Natural killer cell (primary cell): ENCODE measurements around the gene CLN5. TPM values are rescaled to one million over a fixed set of nuclear protein-coding genes. Genes with fewer than 3 reads are reported as not detected.

Experiments
- ATAC-seq, 3 donors: fragments of 150-1000 bp in 2 of 3; fragments of 200-7000 bp in 1 of 3; cut with Tn5 transposase; 1 replicate in 1 of 3; 2 replicates in 2 of 3; pipeline ENCODE4 v1.10.0; 2021; ENCODE audit warnings: mild to moderate bottlenecking in 2 of 3, moderate library complexity in 2 of 3
- DNase-seq, 2 donors: peaks; one replicate each; pipeline versions ENCODE4 v3.0.0 to v3.0.0-alpha.2; 2013 to 2021; ENCODE audit warnings: mixed read lengths in 1 of 2
- H3K27ac ChIP-seq: one replicate; pipeline ENCODE4 v1.5.1; 2013; ENCODE audit warnings: mild to moderate bottlenecking, low read length
- H3K27me3 ChIP-seq: one replicate; pipeline ENCODE4 v1.6.1; 2013; ENCODE audit warnings: low read length; ENCODE audit not compliant: control insufficient read depth, insufficient read depth
- H3K36me3 ChIP-seq: one replicate; pipeline ENCODE4 v1.6.1; 2013; ENCODE audit warnings: low read length; ENCODE audit not compliant: control insufficient read depth, insufficient read depth
- H3K4me1 ChIP-seq: one replicate; pipeline ENCODE4 v1.6.1; 2013; ENCODE audit warnings: low read length; ENCODE audit not compliant: control insufficient read depth, insufficient read depth
- H3K4me3 ChIP-seq: one replicate; pipeline ENCODE4 v1.5.1; 2013; ENCODE audit warnings: low read length
- H3K9me3 ChIP-seq: one replicate; pipeline ENCODE4 v1.6.1; 2013; ENCODE audit warnings: low read length; ENCODE audit not compliant: control insufficient read depth, insufficient read depth
- H3K27ac Mint-ChIP-seq, 2 donors: one replicate each; pipeline ENCODE4 v1.8.0; 2022; ENCODE audit warnings: mild to moderate bottlenecking in 2 of 2, mixed read lengths in 2 of 2, moderate library complexity in 1 of 2
- H3K27me3 Mint-ChIP-seq, 2 donors: one replicate each; pipeline ENCODE4 v1.8.0; 2022; ENCODE audit warnings: low read depth in 2 of 2, mixed read lengths in 2 of 2
- H3K36me3 Mint-ChIP-seq: one replicate; pipeline ENCODE4 v1.8.0; 2022; ENCODE audit warnings: mixed read lengths
- H3K4me1 Mint-ChIP-seq, 2 donors: one replicate each; pipeline ENCODE4 v1.8.0; 2022; ENCODE audit warnings: mixed read lengths in 2 of 2
- H3K4me3 Mint-ChIP-seq: one replicate; pipeline ENCODE4 v1.8.0; 2022; ENCODE audit warnings: mild to moderate bottlenecking, moderate library complexity, mixed read lengths
- H3K9me3 Mint-ChIP-seq, 2 donors: one replicate each; pipeline ENCODE4 v1.8.0; 2022; ENCODE audit warnings: mixed read lengths in 2 of 2
- WGBS: methylation state at CpG from one replicate; pipeline ENCODE4 v1.1.7; 2013; ENCODE audit warnings: missing lambda C conversion rate; ENCODE audit not compliant: insufficient coverage; 5-methylcytosine and 5-hydroxymethylcytosine counted together
- intact Hi-C: fragments of 100-400 bp; cut with micrococcal nuclease; formaldehyde crosslinking; loops from one replicate; pipeline ENCODE4 v1.14.2; 2022
- total RNA-seq, 4 donors: library from RNA; stranded (reverse); fragments of 120-200 nt in 1 of 4; gene quantifications; one replicate each; pipeline versions ENCODE4 v1.2.3 to v1.2.4, GENCODE V29; 2013 to 2022
- TF ChIP-seq, protein P1 (sequence below): fragments of 200-600 bp; IDR thresholded peaks from one replicate; pipeline ENCODE4 v1.8.0; 2022; ENCODE audit warnings: antibody characterized with exemption

Gene CLN5
- total RNA-seq, 3 donors from 2014 or later (not counting 1 experiment from before 2014, with no cell fraction given): 12.0 to 14.4 (median 13.9) TPM

DNA sequence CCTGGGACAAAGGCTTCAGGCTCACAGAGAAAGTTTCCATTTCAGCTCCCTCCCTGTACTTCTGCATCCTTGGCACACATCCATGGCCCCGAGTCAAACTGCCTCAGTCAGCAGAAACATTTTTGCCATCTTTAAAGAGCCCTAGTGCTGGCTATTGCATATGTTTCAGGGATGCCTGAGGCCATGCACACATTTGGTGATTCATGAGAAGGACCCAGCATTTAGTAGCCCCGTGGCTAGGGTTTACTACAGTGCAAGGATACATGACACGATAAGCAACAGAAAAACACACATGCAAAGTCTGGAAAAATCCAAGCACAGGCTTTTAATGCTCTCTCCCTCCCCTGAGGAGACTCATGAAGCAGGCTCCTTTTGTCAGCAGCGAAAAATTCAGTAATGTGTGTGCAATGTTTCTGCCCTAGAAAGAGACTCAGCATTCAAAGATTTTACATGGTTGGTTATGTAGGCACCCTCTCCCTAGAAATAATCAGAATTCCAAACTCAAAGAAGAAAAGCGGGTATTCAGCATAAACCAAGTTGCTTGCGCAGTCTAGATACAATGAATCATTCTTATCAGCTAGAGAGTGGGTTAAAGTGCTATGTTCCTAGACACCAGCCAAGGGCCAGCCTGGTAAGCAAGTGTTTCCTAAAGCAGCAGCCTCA is 26.0 kb upstream of the CLN5 start:
- Histone ChIP-seq H3K4me1 (no peaks in the 10 kb centered on the region), H3K27ac (no peak overlapping the region), H3K4me3 (no peak overlapping the region), H3K27me3 (peaks cover 4% of the 10 kb centered on the region), H3K36me3 (no peaks in the 10 kb centered on the region), H3K9me3 (no peaks in the 10 kb centered on the region)
- DNase-seq (no peak), ATAC-seq (no peak)
- 74% methylated on average over 5 of the region's 6 CpGs for WGBS
- no peak overlapping the region for H3K27ac Mint-ChIP-seq
- intact Hi-C loops: no loop called here
- TF ChIP-seq, protein P1, sequence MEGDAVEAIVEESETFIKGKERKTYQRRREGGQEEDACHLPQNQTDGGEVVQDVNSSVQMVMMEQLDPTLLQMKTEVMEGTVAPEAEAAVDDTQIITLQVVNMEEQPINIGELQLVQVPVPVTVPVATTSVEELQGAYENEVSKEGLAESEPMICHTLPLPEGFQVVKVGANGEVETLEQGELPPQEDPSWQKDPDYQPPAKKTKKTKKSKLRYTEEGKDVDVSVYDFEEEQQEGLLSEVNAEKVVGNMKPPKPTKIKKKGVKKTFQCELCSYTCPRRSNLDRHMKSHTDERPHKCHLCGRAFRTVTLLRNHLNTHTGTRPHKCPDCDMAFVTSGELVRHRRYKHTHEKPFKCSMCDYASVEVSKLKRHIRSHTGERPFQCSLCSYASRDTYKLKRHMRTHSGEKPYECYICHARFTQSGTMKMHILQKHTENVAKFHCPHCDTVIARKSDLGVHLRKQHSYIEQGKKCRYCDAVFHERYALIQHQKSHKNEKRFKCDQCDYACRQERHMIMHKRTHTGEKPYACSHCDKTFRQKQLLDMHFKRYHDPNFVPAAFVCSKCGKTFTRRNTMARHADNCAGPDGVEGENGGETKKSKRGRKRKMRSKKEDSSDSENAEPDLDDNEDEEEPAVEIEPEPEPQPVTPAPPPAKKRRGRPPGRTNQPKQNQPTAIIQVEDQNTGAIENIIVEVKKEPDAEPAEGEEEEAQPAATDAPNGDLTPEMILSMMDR: no peak
- H3K36me3 Mint-ChIP-seq: peaks cover 2% of the 10 kb centered on the region
- no peaks in the 10 kb centered on the region for H3K9me3 Mint-ChIP-seq
- no peaks in the 10 kb centered on the region for H3K4me1 Mint-ChIP-seq
- H3K4me3 Mint-ChIP-seq: no peak overlapping the region
- peaks cover 40 to 45% of the 10 kb centered on the region in 2 donors for H3K27me3 Mint-ChIP-seq

DNA sequence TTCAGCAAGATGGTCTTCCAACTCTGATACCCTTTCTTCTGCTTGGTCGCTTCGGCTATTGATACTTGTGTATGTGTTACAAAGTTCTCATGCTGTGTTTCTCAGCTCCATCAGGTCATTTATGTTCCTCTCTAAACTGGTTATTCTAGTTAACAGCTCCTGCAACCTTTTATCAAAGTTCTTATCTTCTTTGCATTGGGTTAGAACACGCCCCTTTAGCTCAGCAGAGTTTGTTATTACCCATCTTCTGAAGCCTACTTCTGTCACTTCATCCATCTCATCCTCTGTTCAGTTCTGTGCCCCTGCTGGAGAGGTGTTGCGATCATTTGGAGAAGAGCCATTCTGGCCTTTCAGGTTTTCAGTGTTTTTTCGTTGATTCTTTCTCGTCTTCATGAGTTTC is 24.9 kb upstream of the CLN5 start:
- Mint-ChIP-seq H3K36me3 (no peaks in the 10 kb centered on the region), H3K9me3 (no peaks in the 10 kb centered on the region), H3K4me3 (no peak overlapping the region), H3K27ac (no peak overlapping the region), H3K4me1 (peaks cover 0 to 1% of the 10 kb centered on the region in 2 donors), H3K27me3 (peaks cover 49 to 56% of the 10 kb centered on the region in 2 donors)
- Histone ChIP-seq H3K27ac (no peak overlapping the region), H3K36me3 (no peaks in the 10 kb centered on the region), H3K27me3 (peaks cover 8% of the 10 kb centered on the region), H3K9me3 (no peaks in the 10 kb centered on the region), H3K4me3 (no peak overlapping the region), H3K4me1 (no peaks in the 10 kb centered on the region)
- TF ChIP-seq, protein P1: no peak
- intact Hi-C loops: no loop called here
- DNase-seq (no peak), ATAC-seq (no peak)
- 89% methylated on average over 6 of the region's 6 CpGs for WGBS

- Histone ChIP-seq H3K4me1 (no peaks in the 10 kb centered on the region), H3K27ac (no peak overlapping the region), H3K27me3 (peaks cover 8% of the 10 kb centered on the region), H3K36me3 (no peaks in the 10 kb centered on the region), H3K4me3 (no peak overlapping the region), H3K9me3 (no peaks in the 10 kb centered on the region)
- intact Hi-C loops: no loop called here
- H3K36me3 Mint-ChIP-seq: no peaks in the 10 kb centered on the region
- 88% methylated on average over 6 of the region's 6 CpGs for WGBS
- no peak for ATAC-seq
- H3K27ac Mint-ChIP-seq: no peak overlapping the region
- H3K4me3 Mint-ChIP-seq: no peak overlapping the region
- no peak for DNase-seq
- peaks cover 55 to 60% of the 10 kb centered on the region in 2 donors for H3K27me3 Mint-ChIP-seq
- no peaks in the 10 kb centered on the region for H3K9me3 Mint-ChIP-seq
- peaks cover 0 to 8% of the 10 kb centered on the region in 2 donors for H3K4me1 Mint-ChIP-seq
- TF ChIP-seq, protein P1: no peak
These were observed 23.8 kb upstream of the CLN5 start for GRCh38 chr13:76968041-76968440.
